Kidney capillary endothelial cell (primary cell): ENCODE data around the gene LIPM.
"Not testable (repeated sequence)": the region's sequence is repeated elsewhere in the genome, so short reads cannot be mapped to it uniquely, and the experiment has no call there.

Experiments used
- DNase-seq: peaks from one replicate; pipeline ENCODE4 v3.0.0-alpha.2; 2018; ENCODE audit warnings: low spot score

LIPM gene

DNA sequence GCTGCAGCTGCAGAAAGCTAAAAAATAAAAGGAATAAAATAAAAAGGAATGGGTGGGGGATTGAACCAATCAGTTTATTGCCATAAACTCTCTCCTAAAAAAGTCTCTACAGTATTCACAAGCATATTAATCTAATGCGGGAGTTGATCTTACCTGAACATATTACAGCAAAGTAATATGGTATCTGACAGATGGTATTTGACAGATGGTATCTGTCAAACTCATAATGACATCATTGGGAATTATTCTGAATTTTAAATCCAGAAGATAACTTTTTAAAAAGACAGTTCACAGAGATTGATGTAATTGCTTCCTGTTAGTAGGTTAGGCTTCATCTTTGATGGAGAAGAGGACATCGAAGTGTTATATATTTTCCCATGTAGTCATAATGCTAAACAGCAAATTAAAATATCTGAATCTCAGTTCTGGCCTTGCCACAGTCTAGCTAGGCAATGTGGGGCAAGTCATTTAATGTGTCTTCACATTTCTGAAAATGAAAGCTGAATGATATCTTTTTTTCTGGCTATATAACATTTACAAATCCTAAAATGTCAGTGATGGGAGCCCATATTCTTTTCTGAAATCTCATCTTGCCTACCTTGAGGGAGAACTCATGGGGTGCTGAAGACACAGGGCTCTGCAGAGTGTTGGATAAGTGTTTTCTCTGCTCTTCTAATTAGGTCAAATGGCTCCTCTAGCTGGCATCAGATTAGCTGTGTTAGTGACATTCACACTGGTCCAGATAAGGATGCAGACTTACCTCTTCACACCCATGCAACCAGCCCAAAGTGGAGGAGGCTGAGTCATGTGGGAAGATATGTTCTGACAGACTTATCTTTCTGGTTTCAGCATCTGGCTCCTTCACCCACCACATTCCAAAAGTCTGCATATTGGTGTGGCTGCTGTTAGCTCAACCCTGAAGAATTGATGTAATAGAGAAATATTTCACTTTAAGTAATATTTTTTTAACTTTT is 2.1 kb upstream of the LIPM start:
- DNase-seq = no peak

- no peak for DNase-seq
Measured at GRCh38 chr10:88803641-88804040, 1.1 kb downstream of the LIPM start.

GRCh38 chr10:88804083-88804812 is 1.7 kb downstream of the LIPM start:
- DNase-seq = no peak

GRCh38 chr10:88805361-88805760 is 2.8 kb downstream of the LIPM start:
- no peak for DNase-seq

DNA sequence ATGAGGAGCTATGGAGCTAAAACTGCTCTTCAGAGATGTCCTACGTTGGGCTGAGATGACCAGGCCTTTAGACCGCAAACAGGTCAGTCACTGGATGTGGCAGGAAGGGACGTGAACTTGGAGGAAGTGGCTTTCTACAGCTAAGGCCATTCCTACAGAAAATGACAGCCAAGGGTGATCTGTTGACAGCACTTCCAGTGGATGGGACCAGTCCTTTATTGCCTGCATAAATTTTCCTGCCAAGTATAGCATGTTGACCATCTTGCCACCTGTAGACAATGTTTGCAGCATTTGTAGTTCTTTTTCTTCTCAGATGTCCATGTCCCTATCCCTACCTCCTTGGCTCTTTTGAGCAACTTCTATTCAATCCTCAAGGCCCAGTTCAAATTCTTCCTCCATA is 3.4 kb downstream of the LIPM start:
- no peak for DNase-seq

DNA sequence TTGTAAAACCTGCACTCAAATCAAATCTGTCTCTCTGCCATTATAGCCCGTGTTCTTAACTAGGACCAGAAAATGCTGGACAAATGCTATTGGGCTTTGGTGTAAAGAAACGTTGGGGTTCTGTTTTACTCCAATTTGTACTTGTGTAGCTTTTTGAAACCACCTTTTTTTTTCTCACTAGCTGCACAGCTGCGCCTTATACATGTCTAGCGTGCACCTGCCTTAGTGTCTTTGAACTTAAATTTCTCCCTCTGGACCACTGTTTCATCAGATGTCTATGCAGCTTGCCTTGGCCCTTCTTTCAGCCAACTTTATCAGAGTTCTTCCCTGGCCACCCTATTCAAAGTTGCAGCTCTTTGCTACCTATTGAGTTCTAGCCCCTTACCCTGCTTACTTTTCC is 7.1 kb downstream of the LIPM start:
- DNase-seq = no peak

DNA sequence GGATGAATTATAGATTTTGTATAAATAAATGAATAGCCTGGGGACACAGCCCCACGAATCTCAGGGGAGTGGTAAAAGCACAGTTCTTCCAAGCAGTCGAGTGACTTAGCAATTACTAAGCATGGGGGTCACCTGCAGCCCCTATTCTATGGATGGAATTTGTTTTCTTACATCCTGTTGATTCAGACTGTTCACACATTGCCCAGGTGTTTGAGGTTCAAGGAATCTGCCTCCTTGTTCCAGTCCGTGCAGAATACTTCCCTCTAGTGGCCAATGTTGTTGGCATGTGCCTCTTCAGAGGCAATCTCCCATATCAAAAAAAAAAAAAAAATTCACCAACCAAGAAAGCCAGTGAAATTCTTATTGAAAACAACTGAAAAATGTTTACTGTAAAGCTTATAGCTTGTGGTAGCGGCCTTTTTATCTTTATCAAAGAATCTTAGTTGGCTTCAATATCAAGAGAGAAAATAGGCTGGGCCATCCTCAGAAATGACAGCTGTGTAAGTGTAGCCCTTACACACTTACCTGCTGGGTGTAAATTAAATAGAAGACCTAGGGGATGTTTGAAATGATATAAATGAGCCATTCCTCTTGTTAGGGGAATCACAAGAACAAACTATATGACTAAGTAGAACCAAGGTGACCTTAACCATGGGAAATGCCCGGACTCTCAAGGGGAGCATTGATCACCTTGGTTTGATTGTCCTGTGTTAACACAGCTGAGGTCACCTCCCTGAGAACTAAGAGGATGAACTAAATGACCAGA is 7.8 kb downstream of the LIPM start:
- DNase-seq = peak; percentile 40

DNA sequence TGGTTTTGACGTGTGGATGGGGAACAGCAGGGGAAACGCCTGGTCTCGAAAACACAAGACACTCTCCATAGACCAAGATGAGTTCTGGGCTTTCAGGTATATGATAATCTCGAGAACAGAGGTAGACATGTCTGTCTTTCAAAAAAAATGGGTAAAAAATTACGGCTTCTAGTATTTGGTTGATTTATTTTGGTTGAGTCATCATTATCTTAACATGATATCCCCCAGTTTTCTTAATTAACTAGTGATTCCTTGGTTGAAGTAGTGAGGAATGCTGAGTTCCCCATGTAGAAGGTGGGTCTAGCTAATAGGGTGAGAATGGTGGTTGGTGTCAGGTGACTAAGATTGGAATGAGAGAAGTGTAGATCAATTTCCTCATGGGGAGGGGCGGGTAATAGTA is 10.7 kb downstream of the LIPM start:
- DNase-seq = no peak

DNA sequence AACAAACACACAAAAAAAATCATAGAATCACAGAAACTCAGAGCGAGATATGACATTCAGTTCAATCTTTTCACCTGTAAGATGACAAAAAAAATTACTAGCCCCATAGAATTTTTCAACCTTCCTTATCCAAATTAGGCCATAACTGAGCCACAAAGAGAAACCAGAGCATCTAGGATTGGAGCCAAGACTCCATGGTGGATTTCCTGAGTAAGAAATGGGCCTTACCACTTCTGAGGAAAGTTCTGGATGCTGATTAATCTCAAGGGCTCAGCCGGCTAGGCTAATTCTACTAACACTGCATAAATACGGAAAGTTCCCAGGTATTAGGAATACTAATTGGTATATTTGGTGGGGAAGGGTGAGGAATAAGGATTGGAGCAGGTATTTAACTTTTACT is 16.8 kb downstream of the LIPM start:
- no peak for DNase-seq

DNA sequence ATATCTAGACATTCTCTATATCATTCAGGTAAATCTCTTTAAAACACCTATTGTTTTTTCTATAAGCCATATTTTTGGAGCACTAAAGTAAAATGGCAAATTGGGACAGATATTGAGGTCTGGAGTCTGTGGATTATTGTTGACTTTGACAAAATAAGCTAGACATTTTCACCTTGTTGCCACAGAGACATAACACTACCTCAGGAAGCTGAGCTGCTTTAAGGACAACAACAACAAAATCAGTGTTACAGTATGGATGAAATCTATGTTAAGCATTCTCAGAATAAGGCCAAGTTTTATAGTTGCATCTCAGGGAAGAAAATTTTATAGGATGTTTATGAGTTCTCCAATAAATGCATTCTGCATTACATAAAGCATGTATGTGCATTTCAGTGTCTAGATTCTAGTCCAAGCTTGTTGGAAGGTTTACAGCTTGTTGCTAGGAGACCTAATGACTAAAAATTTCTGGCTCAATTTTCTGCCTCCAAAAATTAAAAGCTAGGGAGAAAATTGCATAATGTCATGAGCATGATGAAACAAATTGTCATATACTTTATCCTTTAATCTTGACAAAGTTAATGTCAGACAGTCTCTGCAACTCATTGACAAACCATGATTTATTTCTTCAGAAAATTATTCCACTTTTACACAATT is 18.3 kb downstream of the LIPM start:
- DNase-seq = no peak

GRCh38 chr10:88826388-88826787 is 23.9 kb downstream of the LIPM start:
- DNase-seq = no peak

- DNase-seq = no peak
Measured at GRCh38 chr10:88827671-88828070, 25.1 kb downstream of the LIPM start.

GRCh38 chr10:88828310-88828709 is 25.8 kb downstream of the LIPM start:
- DNase-seq = no peak

- DNase-seq = no peak
Measured at GRCh38 chr10:88830643-88831268, 28.2 kb downstream of the LIPM start.

- DNase-seq = no peak
Measured at GRCh38 chr10:88831709-88832108, 29.2 kb downstream of the LIPM start.

GRCh38 chr10:88832376-88832775 is 29.8 kb downstream of the LIPM start:
- no peak for DNase-seq

DNA sequence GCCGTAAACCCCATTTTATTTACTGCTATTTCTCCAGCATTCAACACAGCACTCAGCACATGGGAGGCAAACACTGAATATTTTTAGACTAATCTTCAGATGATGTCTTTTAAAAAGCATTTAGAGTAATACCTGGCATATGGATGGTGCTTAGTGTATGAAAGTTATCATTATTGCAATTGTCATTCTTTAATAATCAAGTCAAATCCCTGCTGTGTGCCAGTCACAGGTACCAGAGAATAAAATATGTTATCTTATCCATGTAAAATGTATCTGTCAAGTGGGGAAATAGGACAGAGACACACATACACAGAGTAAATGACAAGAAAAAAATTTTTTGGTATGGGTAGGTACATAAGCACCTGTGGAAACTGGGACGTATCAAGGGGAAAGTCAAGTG is 30.6 kb downstream of the LIPM start:
- no peak for DNase-seq

- DNase-seq = no peak
Measured at GRCh38 chr10:88833723-88834122, 31.2 kb downstream of the LIPM start.

GRCh38 chr10:88835096-88835909 is 32.8 kb downstream of the LIPM start:
- peak; percentile 80 for DNase-seq

DNA sequence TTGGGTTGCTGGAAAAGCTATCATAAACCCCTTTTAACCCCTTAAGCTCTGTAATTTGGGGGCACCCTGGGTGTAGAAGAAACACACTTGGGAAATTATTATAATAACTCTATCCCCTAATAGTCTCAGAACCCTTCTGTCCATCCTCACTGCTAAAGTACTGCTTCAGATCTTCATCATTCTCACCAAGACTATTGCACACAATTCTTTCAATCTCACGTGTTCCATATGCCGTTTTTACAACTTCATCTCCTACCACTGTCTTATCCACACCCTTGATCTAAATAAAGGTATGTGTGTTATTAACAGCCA is 33.3 kb downstream of the LIPM start:
- no peak for DNase-seq

DNA sequence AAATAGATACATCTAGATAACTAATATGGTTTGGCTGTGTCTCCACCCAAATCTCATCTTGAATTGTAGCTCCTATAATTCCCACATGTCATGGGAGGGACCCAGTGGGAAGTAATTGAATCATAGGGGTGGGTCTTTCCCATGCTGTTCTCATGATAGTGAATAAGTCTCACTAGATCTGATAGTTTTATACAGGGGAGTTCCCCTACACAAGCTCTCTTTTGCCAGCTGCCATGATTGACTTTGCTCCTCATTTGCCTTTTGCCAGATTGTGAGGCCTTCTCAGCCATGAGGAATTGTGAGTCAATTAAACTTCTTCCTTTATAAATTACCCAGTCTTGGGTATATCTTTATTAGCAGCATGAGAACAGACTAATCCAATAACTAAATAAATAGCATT is 35.1 kb downstream of the LIPM start:
- DNase-seq = not testable (repeated sequence)
